LNCAP (cell line): Measurements from ENCODE around the gene TMEM163.

Experiments
- TF ChIP-seq, protein P1 (sequence below): fragments of 450-650 bp; IDR thresholded peaks from 2 replicates; pipeline ENCODE4 v1.5.1; 2017; ENCODE audit warnings: mild to moderate bottlenecking

TMEM163 gene

DNA sequence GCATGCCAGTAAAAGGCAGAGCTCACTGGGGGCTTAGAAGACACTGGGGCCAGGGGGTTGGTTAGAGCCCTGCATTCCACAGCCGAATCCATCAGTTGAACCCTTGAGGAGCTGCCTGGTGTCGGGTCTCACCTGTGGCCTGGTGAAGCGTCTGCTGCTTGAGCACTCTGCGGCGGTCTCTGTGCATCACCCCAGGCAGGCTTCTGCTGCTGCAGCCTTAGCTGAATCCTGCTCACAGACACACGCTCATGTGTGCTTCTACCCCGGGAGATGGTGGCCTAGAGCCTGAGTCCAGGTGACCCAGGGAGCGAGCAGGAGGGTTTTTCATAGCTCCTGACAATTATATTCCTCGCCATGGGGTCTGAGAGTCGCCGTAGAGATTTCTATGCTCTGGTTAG lies 272.8 kb downstream of the TMEM163 start:
- TF ChIP-seq, protein P1, sequence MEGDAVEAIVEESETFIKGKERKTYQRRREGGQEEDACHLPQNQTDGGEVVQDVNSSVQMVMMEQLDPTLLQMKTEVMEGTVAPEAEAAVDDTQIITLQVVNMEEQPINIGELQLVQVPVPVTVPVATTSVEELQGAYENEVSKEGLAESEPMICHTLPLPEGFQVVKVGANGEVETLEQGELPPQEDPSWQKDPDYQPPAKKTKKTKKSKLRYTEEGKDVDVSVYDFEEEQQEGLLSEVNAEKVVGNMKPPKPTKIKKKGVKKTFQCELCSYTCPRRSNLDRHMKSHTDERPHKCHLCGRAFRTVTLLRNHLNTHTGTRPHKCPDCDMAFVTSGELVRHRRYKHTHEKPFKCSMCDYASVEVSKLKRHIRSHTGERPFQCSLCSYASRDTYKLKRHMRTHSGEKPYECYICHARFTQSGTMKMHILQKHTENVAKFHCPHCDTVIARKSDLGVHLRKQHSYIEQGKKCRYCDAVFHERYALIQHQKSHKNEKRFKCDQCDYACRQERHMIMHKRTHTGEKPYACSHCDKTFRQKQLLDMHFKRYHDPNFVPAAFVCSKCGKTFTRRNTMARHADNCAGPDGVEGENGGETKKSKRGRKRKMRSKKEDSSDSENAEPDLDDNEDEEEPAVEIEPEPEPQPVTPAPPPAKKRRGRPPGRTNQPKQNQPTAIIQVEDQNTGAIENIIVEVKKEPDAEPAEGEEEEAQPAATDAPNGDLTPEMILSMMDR, result no peak

GRCh38 chr2:134445116-134445515 lies 273.7 kb downstream of the TMEM163 start:
- TF ChIP-seq, protein P1, result no peak

DNA sequence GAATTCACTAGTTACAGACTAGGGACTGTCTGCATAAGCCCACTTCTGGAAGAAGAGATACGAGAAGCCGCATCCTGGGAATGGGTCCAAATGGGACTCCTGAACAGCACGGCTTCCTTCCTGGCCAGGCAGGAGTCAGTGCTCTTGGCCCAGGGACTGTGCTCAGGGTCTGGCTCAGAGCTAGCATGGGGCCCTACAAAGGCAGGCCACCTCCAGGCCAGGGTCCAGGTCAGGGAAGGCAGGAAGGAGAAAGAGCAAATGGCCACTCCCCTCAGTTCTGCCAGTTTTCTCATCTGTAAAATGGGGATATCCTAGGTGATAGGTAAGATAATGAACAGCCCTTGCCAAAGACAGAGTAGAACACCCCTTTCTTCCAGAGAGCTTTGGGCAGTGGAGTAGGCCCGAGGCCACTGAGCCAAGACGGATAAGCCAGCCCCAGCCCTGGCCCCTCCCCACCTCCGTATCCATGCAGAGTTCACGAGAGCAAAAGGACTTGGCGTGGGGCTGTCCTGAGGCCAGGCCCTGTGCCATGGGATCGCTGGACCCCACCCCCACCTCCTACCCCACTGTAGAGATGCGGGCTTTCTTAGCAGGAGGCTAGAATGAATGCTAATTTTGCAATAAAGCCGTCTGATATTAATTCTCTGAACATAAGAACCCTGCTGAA lies 274.9 kb downstream of the TMEM163 start:
- TF ChIP-seq, protein P1, result no peak

DNA sequence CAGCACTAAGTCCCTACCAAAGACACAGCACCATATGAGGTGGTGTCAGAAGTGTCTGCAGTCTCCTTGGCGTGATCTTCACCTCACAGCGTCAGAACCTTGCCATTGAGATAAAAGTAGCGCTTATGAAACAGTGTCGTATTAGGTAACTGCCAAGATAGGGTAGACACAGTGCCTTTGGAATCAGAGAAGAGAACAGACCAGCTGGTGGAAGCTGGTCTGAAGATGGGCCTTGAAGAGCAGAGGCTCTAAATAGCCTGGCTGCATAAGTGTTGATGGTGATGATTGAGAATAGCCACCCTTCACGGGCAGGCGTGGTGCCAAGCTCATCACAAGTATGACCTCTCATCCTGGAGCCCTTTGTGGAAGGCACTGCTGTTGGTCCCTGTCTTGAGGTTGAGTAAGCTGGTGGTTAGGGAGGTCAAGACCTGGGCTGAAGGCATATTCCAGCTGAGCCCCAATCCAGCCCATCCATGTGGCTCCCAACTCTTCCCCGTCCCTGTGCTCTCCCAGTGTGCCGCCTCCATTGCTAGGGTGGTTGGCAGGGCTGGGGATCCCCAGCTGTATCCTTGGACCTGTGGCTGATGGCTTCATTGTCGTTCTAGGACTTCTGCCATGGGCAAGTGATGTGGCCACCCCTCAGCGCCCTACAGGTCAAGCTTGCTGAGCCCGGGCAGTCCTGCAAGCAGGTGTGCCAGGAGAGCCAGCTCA lies 277.5 kb downstream of the TMEM163 start:
- TF ChIP-seq, protein P1, result no peak

DNA sequence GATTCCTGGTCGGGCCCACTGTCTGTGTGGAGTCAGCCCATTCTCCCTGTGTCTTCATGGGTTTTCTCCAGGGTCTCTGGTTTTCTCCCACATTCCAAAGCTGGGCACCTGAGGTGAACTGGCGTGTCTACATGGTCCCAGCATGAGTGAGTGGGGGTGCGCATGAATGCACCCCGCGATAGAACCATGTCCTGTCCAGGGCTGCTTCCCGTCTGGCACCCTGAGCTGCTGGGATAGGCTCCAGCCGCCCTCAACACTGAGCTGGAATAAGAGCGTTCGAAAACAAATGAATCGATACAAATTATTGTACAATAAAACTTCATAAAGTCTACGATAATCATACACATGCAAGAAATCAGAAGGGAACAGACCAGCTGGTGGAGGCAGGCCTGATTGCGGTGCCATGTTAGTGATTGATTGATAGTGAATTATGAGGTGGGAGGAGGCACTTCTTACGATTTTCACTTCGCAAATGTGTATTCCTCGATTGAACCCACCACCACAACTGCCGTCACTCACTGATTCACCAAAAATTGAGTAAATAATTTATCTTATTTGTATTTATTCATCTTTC lies 278.4 kb downstream of the TMEM163 start:
- TF ChIP-seq, protein P1, result no peak

DNA sequence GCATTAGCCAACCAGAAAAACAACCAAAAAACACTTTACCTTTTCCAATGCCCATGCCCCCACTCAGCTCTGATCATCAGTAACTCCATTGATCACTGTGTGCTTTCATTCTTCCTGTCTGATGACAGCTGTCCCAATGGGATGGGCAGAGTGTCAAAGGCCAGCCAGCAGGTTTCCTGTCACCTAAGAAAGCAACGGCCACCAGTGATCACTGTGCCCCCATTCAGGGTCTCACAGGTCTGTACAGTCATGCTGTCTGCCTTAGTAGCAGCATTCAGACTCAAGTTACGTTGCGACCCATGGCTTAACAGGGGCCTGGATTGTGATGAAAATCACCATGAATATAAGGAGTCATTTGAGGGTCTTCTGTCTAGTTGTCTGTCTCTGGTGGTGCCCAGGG lies 280.4 kb downstream of the TMEM163 start:
- TF ChIP-seq, protein P1, result no peak

DNA sequence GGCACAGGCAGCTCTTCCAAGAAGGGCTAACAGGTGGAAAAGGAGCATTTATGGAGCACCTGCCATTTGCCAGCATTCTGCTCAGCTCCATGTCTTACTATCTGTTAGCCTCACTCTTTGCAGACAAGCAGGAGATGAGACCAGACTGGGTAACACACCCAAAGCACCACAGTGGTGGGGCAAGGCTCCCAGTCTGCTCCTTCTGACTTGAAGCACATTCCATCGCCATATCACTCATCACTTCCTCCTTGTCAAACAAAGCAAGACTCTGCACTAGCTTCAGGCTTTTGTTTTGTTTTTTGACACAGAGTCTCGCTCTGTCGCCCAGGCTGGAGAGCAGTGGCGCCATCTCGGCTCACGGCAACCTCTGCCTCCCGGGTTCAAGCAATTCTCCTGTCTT lies 282.1 kb downstream of the TMEM163 start:
- TF ChIP-seq, protein P1, result no peak
